B cell (primary cell): ENCODE results near the gene BCL2L1. TPM values are rescaled to one million over a fixed set of nuclear protein-coding genes. Genes with fewer than 3 reads are reported as not detected.

Experiments used
- ATAC-seq: fragments of 200-7000 bp; cut with Tn5 transposase; one replicate; pipeline ENCODE4 v1.10.0; 2021; ENCODE audit warnings: low read depth, mild to moderate bottlenecking, moderate number of reproducible peaks, moderate library complexity
- CTCF ChIA-PET: fragments of 350-600 bp; sonication (Branson Sonifier 250); formaldehyde crosslinking; loops from one replicate; lab custom pipeline; 2021; ENCODE audit warnings: antibody characterized with exemption, inconsistent platforms; lab: Charles Lee
- POLR2A ChIA-PET: fragments of 350-600 bp; sonication (Branson Sonifier 250); formaldehyde crosslinking; loops from one replicate; lab custom pipeline; 2021; ENCODE audit warnings: antibody characterized with exemption; lab: Charles Lee
- DNase-seq: peaks from one replicate; pipeline ENCODE4 v3.0.0; 2013
- H2AFZ ChIP-seq: 2 replicates; pipeline ENCODE4 v1.6.1; 2012; ENCODE audit warnings: mild to moderate bottlenecking, low read depth, low read length; ENCODE audit not compliant: insufficient read depth, poor library complexity, severe bottlenecking
- H3K27ac ChIP-seq, 2 donors: 1 replicate in 1 of 2; 2 replicates in 1 of 2; pipeline ENCODE4 v1.5.1; 2012 to 2013; ENCODE audit warnings: low read length in 2 of 2, mild to moderate bottlenecking in 2 of 2, moderate library complexity in 1 of 2
- H3K27me3 ChIP-seq, 4 experiments: fragments of 200-600 bp in 1 of 4; sonication (generic) in 1 of 4; replicated peaks in 1 of 4; 1 replicate in 2 of 4; 2 replicates in 2 of 4; pipeline versions ENCODE4 v1.6.1 to v1.7.0; 2013 to 2016; ENCODE audit warnings: low read length in 3 of 4, mild to moderate bottlenecking in 2 of 4, mixed read lengths in 1 of 4, moderate library complexity in 1 of 4; ENCODE audit not compliant: insufficient read depth in 4 of 4, control insufficient read depth in 3 of 4; ENCODE audit errors: control extremely low read depth in 1 of 4
- H3K36me3 ChIP-seq, 2 experiments: replicated peaks in 1 of 2; 1 replicate in 1 of 2; 2 replicates in 1 of 2; pipeline versions ENCODE4 v1.6.1 to v1.7.1; 2013; ENCODE audit warnings: low read length in 1 of 2; ENCODE audit not compliant: insufficient read depth in 2 of 2, control insufficient read depth in 1 of 2; ENCODE audit errors: control extremely low read depth in 1 of 2, extremely low read depth in 1 of 2
- H3K4me1 ChIP-seq, 2 donors: fragments of 200-600 bp in 1 of 2; sonication (generic) in 1 of 2; 1 replicate in 1 of 2; 2 replicates in 1 of 2; pipeline versions ENCODE4 v1.5.1 to v1.6.1; 2013 to 2017; ENCODE audit warnings: low read length in 2 of 2; ENCODE audit not compliant: control insufficient read depth in 2 of 2, insufficient read depth in 2 of 2
- H3K4me2 ChIP-seq: replicated peaks from 2 replicates; pipeline ENCODE3; 2012; ENCODE audit warnings: mild to moderate bottlenecking, low read depth, low read length; ENCODE audit not compliant: poor library complexity, severe bottlenecking
- H3K4me3 ChIP-seq, 5 experiments: fragments of 200-600 bp in 1 of 5; sonication (generic) in 1 of 5; 1 replicate in 3 of 5; 2 replicates in 2 of 5; pipeline versions ENCODE4 v1.5.1 to v1.7.0; 2011 to 2016; ENCODE audit warnings: low read length in 4 of 5, mild to moderate bottlenecking in 4 of 5, low read depth in 2 of 5, control low read depth in 1 of 5, moderate library complexity in 1 of 5; ENCODE audit not compliant: insufficient read depth in 1 of 5; ENCODE audit errors: control extremely low read depth in 1 of 5, extremely low read depth in 1 of 5
- H3K79me2 ChIP-seq: fragments of 200-600 bp; sonication (generic); one replicate; pipeline ENCODE4 v1.6.0; 2016; ENCODE audit warnings: low read length; ENCODE audit not compliant: control insufficient read depth, insufficient read depth
- H3K9ac ChIP-seq: fragments of 200-600 bp; sonication (generic); 2 replicates; pipeline ENCODE4 v1.6.1; 2017; ENCODE audit warnings: mild to moderate bottlenecking, low read length, moderate library complexity
- H3K9me3 ChIP-seq, 3 donors: one replicate each; pipeline versions ENCODE4 v1.6.1 to v1.7.1; 2013; ENCODE audit warnings: low read length in 2 of 3; ENCODE audit not compliant: control insufficient read depth in 2 of 3, insufficient read depth in 1 of 3; ENCODE audit errors: control extremely low read depth in 1 of 3
- H4K20me1 ChIP-seq: 2 replicates; pipeline ENCODE4 v1.6.0; 2012; ENCODE audit warnings: mild to moderate bottlenecking, low read length; ENCODE audit not compliant: insufficient read depth, control insufficient read depth, poor library complexity, severe bottlenecking
- H3K27ac Mint-ChIP-seq: one replicate; pipeline ENCODE4 v1.8.0; 2021; ENCODE audit warnings: mixed read lengths
- H3K27me3 Mint-ChIP-seq: one replicate; pipeline ENCODE4 v1.8.0; 2021; ENCODE audit warnings: mixed read lengths
- H3K4me1 Mint-ChIP-seq: one replicate; pipeline ENCODE4 v1.8.0; 2021; ENCODE audit warnings: mixed read lengths
- H3K4me3 Mint-ChIP-seq: one replicate; pipeline ENCODE4 v1.8.0; 2021; ENCODE audit warnings: mixed read lengths
- H3K9me3 Mint-ChIP-seq: one replicate; pipeline ENCODE4 v1.8.0; 2022; ENCODE audit warnings: mixed read lengths; ENCODE audit not compliant: insufficient read depth
- CTCF ChIP-seq: fragments of 200-600 bp; IDR thresholded peaks from one replicate; pipeline ENCODE4 v1.8.0; 2022; ENCODE audit warnings: antibody characterized with exemption, mild to moderate bottlenecking
- EZH2 ChIP-seq: IDR thresholded peaks from 2 replicates; pipeline ENCODE4 v1.6.1; 2012; ENCODE audit warnings: borderline replicate concordance, low read depth, mild to moderate bottlenecking, moderate library complexity, low read length; ENCODE audit not compliant: insufficient read depth, poor library complexity, severe bottlenecking
- WGBS: methylation state at CpG from one replicate; pipeline ENCODE4 v1.1.5; 2013; ENCODE audit warnings: missing lambda C conversion rate; ENCODE audit not compliant: insufficient coverage; 5-methylcytosine and 5-hydroxymethylcytosine counted together
- intact Hi-C: fragments of 100-400 bp; cut with micrococcal nuclease; formaldehyde crosslinking; loops from one replicate; pipeline ENCODE4 v1.10.0; 2022
- polyA plus RNA-seq: library from polyadenylated mRNA; depleted of rRNA; stranded (reverse); fragments of >200 nt; gene quantifications from 2 replicates; pipeline ENCODE4 v1.2.3, GENCODE V29; 2012
- total RNA-seq, 2 donors: library from RNA; stranded (reverse); fragments of 120-200 nt in 1 of 2; gene quantifications; 1 replicate in 1 of 2; 2 replicates in 1 of 2; pipeline versions ENCODE4 v1.2.3 to v1.2.4, GENCODE V29; 2013 to 2022

The BCL2L1 gene
- total and polyA plus RNA-seq, 2 donors (not counting 1 experiment from before 2014, with no cell fraction given): 10.1 to 33.0 TPM

- intact Hi-C loops: loop anchor here (1.0 kb wide), 1 partner anchor 16 kb away; no protein-coding TSS in a partner anchor
- no peaks in the 10 kb centered on the region for H3K27me3 ChIP-seq
- H3K4me1 Mint-ChIP-seq: no peaks in the 10 kb centered on the region
- H2AFZ ChIP-seq: peak within 1 kb of the TSS; percentile 95
- ChIA-PET CTCF (interaction anchor here (1.1 to 4.1 kb wide), 6 partner anchors 11 to 126 kb away, joined by 4 to 29 read pairs (median 4); no protein-coding TSS in a partner anchor), POLR2A (interaction anchor here (1.4 kb wide), 1 partner anchor 15 kb away, joined by 8 read pairs; no protein-coding TSS in a partner anchor)
- peak within 1 kb of the TSS in 1 of 2 donors; percentile 40 for H3K27ac ChIP-seq
- ATAC-seq (peak; percentile 99), DNase-seq (peak; percentile 85)
- peak within 1 kb of the TSS; percentile 52 to 87 (median 83) for H3K4me3 ChIP-seq
- no peaks in the 10 kb centered on the region for H3K9me3 ChIP-seq
- H3K4me3 Mint-ChIP-seq: peak within 1 kb of the TSS; percentile 35
- no peaks in the 10 kb centered on the region for H3K27me3 Mint-ChIP-seq
- no peak within 1 kb of the TSS for H3K27ac Mint-ChIP-seq
- no peak for TF ChIP-seq CTCF
- TF ChIP-seq EZH2: no peak
- H3K79me2 ChIP-seq: peaks cover 4% of the 10 kb centered on the region
- no peaks in the 10 kb centered on the region for H4K20me1 ChIP-seq
- peak within 1 kb of the TSS; percentile 75 for H3K9ac ChIP-seq
- no peaks in the 10 kb centered on the region for H3K9me3 Mint-ChIP-seq
- peak within 1 kb of the TSS; percentile 82 for H3K4me2 ChIP-seq
- no peaks in the 10 kb centered on the region for H3K36me3 ChIP-seq
- WGBS: 2% methylated on average over 48 of the region's 54 CpGs
- peaks cover 6 to 18% of the 10 kb centered on the region in 2 donors for H3K4me1 ChIP-seq
These were observed 16.3 kb upstream of the BCL2L1 start, which contains the start of gene TPX2 for GRCh38 chr20:31738729-31739549. TSS of gene TPX2 (plus strand) at chr20:31739290. CDS start at chr20:31757477, 18,187 bp downstream.

- no peak for DNase-seq
These were observed 8.7 kb upstream of the BCL2L1 start for GRCh38 chr20:31731321-31731717.

More at GRCh38 chr20:31731321-31731717, 8.7 kb upstream of the BCL2L1 start:
- no peaks in the 10 kb centered on the region for H3K27me3 ChIP-seq
- H3K4me1 ChIP-seq: no peaks in the 10 kb centered on the region
- Mint-ChIP-seq H3K27me3 (no peaks in the 10 kb centered on the region), H3K4me1 (no peaks in the 10 kb centered on the region), H3K4me3 (no peak overlapping the region), H3K9me3 (no peaks in the 10 kb centered on the region), H3K27ac (no peak overlapping the region)
- intact Hi-C loops: no loop called here
- H3K9me3 ChIP-seq: no peaks in the 10 kb centered on the region
- ChIA-PET CTCF (interaction anchor here (1.2 kb wide), 1 partner anchor 70 kb away, joined by 4 read pairs; no protein-coding TSS in a partner anchor), POLR2A (no interaction called here)
- no peaks in the 10 kb centered on the region for H3K36me3 ChIP-seq
- TF ChIP-seq EZH2: no peak
- TF ChIP-seq CTCF: no peak
- H3K4me2 ChIP-seq: no peak overlapping the region
- no peak for ATAC-seq
- WGBS: 91% methylated on average over 4 of the region's 6 CpGs
- H4K20me1 ChIP-seq: no peaks in the 10 kb centered on the region
- no peak overlapping the region for H3K9ac ChIP-seq
- no peak overlapping the region for H2AFZ ChIP-seq
- H3K27ac ChIP-seq: no peak overlapping the region
- H3K4me3 ChIP-seq: no peak overlapping the region
- no peaks in the 10 kb centered on the region for H3K79me2 ChIP-seq
